ENCODE data around the gene PLPPR5.

- TF ChIP-seq POLR2A (IDR thresholded peaks at IDR 0.05) (no peak), CTCF (IDR thresholded peaks at IDR 0.05) (no peak), POLR2AphosphoS5 (IDR thresholded peaks at IDR 0.05) (no peak), EP300 (IDR thresholded peaks at IDR 0.05) (no peak)
Measured at GRCh38 chr1:98963064-98963758, 41.5 kb downstream of the PLPPR5 start.

Measured in upper lobe of left lung (tissue), 4 donors.